ENCODE results near the gene FAM78B. TPM values are rescaled to one million over a fixed set of nuclear protein-coding genes. Genes with fewer than 3 reads are reported as not detected.

Gene FAM78B
- polyA plus RNA-seq, 3 donors = 0.83 to 1.2 (median 1.0) TPM

- no peak for DNase-seq (ENCODE audit: low read depth in 3 of 3, low spot score in 2 of 3)
Measured at GRCh38 chr1:166121010-166121409, 45.8 kb downstream of the FAM78B start.

GRCh38 chr1:166120281-166120680 is 46.5 kb downstream of the FAM78B start:
- no peak for DNase-seq (ENCODE audit: low read depth in 3 of 3, low spot score in 2 of 3)

GRCh38 chr1:166119471-166119965 is 47.3 kb downstream of the FAM78B start:
- no peak for DNase-seq (ENCODE audit: low read depth in 3 of 3, low spot score in 2 of 3)

GRCh38 chr1:166117776-166118175 is 49.0 kb downstream of the FAM78B start:
- DNase-seq (ENCODE audit: low read depth in 3 of 3, low spot score in 2 of 3) = no peak

GRCh38 chr1:166116026-166116425 is 50.8 kb downstream of the FAM78B start:
- no peak for DNase-seq (ENCODE audit: low read depth in 3 of 3, low spot score in 2 of 3)

GRCh38 chr1:166114419-166114818 is 52.4 kb downstream of the FAM78B start:
- DNase-seq (ENCODE audit: low read depth in 3 of 3, low spot score in 2 of 3) = no peak

- DNase-seq (ENCODE audit: low read depth in 3 of 3, low spot score in 2 of 3) = no peak
Measured at GRCh38 chr1:166113630-166114029, 53.2 kb downstream of the FAM78B start.

GRCh38 chr1:166113031-166113430 is 53.8 kb downstream of the FAM78B start:
- DNase-seq (ENCODE audit: low read depth in 3 of 3, low spot score in 2 of 3) = no peak

- DNase-seq (ENCODE audit: low read depth in 3 of 3, low spot score in 2 of 3) = no peak
Measured at GRCh38 chr1:166112425-166112824, 54.4 kb downstream of the FAM78B start.

- DNase-seq (ENCODE audit: low read depth in 3 of 3, low spot score in 2 of 3) = no peak
Measured at GRCh38 chr1:166111430-166111829, 55.4 kb downstream of the FAM78B start.

- no peak for DNase-seq (ENCODE audit: low read depth in 3 of 3, low spot score in 2 of 3)
Measured at GRCh38 chr1:166090244-166090643, 76.6 kb downstream of the FAM78B start.

GRCh38 chr1:166089804-166090203 is 77.0 kb downstream of the FAM78B start:
- no peak for DNase-seq (ENCODE audit: low read depth in 3 of 3, low spot score in 2 of 3)

- DNase-seq (ENCODE audit: low read depth in 3 of 3, low spot score in 2 of 3) = no peak
Measured at GRCh38 chr1:166088572-166088955, 78.2 kb downstream of the FAM78B start.

- DNase-seq (ENCODE audit: low read depth in 3 of 3, low spot score in 2 of 3) = no peak
Measured at GRCh38 chr1:166087734-166088571, 78.8 kb downstream of the FAM78B start.

GRCh38 chr1:166086113-166086883 is 80.5 kb downstream of the FAM78B start:
- no peak for DNase-seq (ENCODE audit: low read depth in 3 of 3, low spot score in 2 of 3)

- DNase-seq (ENCODE audit: low read depth in 3 of 3, low spot score in 2 of 3) = no peak
Measured at GRCh38 chr1:166084613-166085012, 82.2 kb downstream of the FAM78B start.

- DNase-seq (ENCODE audit: low read depth in 3 of 3, low spot score in 2 of 3) = no peak
Measured at GRCh38 chr1:166083887-166084286, 82.9 kb downstream of the FAM78B start.

GRCh38 chr1:166082601-166083000 is 84.2 kb downstream of the FAM78B start:
- no peak for DNase-seq (ENCODE audit: low read depth in 3 of 3, low spot score in 2 of 3)

GRCh38 chr1:166080967-166081870 is 85.6 kb downstream of the FAM78B start:
- DNase-seq (ENCODE audit: low read depth in 3 of 3, low spot score in 2 of 3) = no peak

- DNase-seq (ENCODE audit: low read depth in 3 of 3, low spot score in 2 of 3) = no peak
Measured at GRCh38 chr1:166080277-166080966, 86.4 kb downstream of the FAM78B start.

Data from right renal cortex interstitium (tissue), 3 donors.